GM13976 (cell line): ENCODE results near the gene KRT34.

ENCODE experiments used
- DNase-seq: peaks from one replicate; pipeline ENCODE4 v3.0.0; 2012; ENCODE audit warnings: low spot score
- in situ Hi-C: fragments of 300-500 bp; cut with MboI; formaldehyde crosslinking; loops from one replicate; pipeline ENCODE4 v1.12.0; 2022; ENCODE audit warnings: low sequenced_read_pairs, mixed read lengths, inconsistent platforms; ENCODE audit not compliant: unreplicated experiment
- TF ChIP-seq, protein P1 (sequence below): IDR thresholded peaks from 2 replicates; pipeline ENCODE4 v1.5.1; 2012; ENCODE audit warnings: borderline replicate concordance, mild to moderate bottlenecking; ENCODE audit not compliant: insufficient read depth; ENCODE audit errors: extremely low read depth, missing control alignments, control extremely low read depth

KRT34 gene

GRCh38 chr17:41420134-41420533, 38.0 kb upstream of the KRT34 start:
- TF ChIP-seq, protein P1, sequence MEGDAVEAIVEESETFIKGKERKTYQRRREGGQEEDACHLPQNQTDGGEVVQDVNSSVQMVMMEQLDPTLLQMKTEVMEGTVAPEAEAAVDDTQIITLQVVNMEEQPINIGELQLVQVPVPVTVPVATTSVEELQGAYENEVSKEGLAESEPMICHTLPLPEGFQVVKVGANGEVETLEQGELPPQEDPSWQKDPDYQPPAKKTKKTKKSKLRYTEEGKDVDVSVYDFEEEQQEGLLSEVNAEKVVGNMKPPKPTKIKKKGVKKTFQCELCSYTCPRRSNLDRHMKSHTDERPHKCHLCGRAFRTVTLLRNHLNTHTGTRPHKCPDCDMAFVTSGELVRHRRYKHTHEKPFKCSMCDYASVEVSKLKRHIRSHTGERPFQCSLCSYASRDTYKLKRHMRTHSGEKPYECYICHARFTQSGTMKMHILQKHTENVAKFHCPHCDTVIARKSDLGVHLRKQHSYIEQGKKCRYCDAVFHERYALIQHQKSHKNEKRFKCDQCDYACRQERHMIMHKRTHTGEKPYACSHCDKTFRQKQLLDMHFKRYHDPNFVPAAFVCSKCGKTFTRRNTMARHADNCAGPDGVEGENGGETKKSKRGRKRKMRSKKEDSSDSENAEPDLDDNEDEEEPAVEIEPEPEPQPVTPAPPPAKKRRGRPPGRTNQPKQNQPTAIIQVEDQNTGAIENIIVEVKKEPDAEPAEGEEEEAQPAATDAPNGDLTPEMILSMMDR = no peak

DNA sequence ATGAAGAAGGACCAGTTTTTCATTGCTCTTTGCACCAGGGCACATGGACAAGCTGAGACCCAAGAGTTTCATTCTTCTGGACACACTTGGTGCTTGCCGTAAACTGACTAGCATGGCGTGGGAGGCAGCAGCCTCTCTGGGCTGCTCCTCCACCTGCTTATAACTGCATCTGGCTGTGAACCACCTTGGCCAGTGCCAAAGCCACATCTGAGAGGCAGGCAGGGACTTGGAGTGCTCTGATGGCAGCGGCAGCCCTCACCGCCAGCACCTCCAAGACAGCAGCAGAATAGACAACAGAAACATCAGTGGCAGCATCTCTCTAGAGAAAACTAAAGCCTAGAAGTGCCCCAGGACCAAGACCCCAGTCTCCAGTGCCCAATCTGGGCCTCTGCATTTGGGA, 37.6 kb upstream of the KRT34 start:
- no peak for DNase-seq
- in situ Hi-C loops = no loop called here
- TF ChIP-seq, protein P1 = no peak

More at GRCh38 chr17:41420134-41420533, 38.0 kb upstream of the KRT34 start:
- in situ Hi-C loops = no loop called here
- no peak for DNase-seq

DNA sequence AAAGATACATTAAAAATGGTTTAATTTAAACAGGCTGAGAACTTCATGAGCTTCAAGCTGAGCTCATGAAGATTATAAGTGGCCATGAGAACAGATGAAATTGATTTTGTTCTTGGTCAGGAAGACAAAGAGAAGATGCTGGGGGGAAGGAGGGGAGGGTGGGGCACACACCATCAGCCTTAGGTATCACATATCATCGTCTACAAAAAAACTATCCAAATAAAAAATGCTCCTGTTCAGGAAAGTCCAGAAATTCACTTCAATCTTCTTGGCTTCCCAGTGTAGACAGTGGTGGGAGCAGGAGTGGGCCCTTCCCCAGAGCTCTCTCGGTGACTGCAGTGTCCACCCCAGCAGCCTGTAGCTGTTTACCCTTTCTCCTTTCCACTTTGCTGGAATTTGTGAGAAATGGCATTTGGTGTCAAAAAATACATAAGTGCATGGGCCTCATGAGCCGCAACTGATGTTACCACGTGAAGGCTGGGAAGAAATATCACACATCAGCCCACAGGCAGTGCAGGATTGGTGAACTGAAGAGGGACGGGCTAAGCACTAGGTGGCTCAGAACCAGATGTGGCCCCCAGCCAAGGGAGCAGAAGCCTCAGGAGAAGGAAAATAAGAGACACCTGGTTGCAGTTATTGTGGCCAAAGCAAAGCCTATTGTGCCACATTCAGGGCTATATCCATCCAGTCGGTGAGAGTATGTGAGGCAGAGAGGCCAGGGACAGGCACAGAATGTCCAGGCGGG, 36.2 kb upstream of the KRT34 start:
- DNase-seq = no peak
- in situ Hi-C loops = no loop called here
- TF ChIP-seq, protein P1 = no peak

GRCh38 chr17:41417576-41418015, 35.5 kb upstream of the KRT34 start:
- in situ Hi-C loops = no loop called here
- DNase-seq = peak; percentile 41
- TF ChIP-seq, protein P1 = peak; percentile 12

- in situ Hi-C loops = no loop called here
- no peak for DNase-seq
- TF ChIP-seq, protein P1 = no peak
Measured at GRCh38 chr17:41417127-41417526, 35.0 kb upstream of the KRT34 start.

DNA sequence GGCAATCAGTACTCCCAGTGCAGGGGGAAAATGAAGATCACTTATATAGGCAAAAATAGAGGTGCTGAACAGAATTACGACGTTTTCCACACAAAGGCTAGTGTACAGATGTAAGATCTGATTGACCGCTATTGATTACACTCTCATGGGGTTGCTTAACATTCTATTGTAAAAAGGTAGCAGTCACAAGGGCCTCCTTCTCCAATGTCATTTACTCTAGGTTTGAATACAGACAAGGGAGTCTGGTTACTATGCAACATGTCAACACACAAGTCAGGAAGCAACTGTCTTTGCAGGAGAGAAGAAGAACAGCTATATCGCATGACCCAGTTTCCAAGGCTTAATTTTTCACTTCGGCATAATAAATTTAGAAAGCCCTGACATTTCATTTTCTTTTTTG, 34.4 kb upstream of the KRT34 start:
- DNase-seq = no peak
- TF ChIP-seq, protein P1 = no peak
- in situ Hi-C loops = no loop called here

DNA sequence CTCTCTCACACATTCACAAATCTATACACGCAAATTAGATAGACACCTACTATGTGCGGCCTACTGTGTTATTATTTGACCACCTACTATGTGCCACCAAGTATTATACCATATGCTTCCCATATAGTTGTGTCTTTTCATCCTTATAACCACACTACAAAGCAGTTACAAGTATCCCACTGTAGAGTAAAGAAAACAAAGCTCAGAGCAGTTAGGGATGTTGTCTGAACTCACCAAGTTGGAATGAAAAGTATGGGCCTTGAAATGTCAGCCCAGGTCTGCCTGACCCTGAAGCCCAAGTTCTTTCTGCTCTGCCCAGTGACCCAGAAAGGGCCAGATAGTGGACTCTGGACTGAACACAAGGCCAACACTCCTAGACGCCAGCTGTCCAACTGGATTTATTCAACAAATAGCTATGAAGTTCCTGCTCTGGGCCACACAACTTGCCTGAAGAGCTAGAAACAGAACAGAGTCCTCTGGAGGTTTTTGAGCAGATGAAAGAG, 33.8 kb upstream of the KRT34 start:
- no peak for DNase-seq
- TF ChIP-seq, protein P1 = no peak

More for the DNA sequence above, 33.8 kb upstream of the KRT34 start:
- in situ Hi-C loops = no loop called here
